ENCODE data around the gene DUOX1.

DNA sequence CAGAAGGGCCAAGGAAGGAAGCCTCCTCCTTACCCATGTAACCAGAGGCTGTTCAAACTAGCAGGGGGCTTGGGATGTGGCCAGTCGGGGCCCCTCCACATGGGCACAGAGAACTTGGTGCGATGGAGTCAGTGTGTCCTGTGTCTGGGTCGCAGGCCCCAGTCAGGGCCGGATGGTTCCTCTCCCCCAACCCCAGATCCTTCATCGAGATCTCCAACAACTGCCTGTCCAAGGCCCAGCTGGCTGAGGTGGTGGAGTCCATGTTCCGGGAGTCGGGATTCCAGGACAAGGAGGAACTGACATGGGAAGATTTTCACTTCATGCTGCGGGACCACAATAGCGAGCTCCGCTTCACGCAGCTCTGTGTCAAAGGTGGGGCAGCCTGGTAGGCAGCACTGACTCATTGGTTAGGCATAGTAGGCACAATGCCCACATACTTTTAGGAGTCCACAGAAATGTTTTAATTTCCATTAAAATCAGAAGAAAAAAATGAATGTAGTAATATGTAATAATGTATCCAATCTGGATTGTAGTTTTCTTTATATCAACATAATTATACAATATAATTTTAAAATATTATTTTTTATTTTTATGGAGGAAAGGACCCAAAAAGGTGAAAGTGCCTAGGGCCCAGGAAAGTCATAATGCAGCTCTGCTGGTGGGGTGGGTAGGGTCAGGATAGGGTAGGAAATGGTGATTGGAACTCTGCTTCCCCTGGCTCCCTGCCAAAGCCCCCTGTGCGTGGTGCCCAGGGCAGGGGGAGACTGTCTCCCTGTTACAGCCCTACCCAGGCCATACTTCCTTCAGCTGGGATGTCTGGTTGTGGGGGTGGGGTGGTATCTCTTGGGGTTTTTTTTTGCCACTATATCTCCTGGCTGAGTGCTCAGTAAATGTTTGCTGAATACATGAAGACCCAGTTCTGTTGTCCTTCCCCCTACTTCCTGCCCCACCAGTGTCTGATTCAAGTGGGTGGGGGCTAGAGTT, 18.6 kb downstream of the DUOX1 start:
- no peak for TF ChIP-seq POLR2AphosphoS5 (IDR thresholded peaks at IDR 0.05; ENCODE audit: low read depth, low read length)
- TF ChIP-seq POLR2A (IDR thresholded peaks at IDR 0.05; ENCODE audit: borderline replicate concordance, extremely low read depth, insufficient read depth, insufficient read length) = no peak
- no peak for TF ChIP-seq SIN3A (IDR thresholded peaks at IDR 0.05; ENCODE audit: low read depth)
- TF ChIP-seq, protein P1, sequence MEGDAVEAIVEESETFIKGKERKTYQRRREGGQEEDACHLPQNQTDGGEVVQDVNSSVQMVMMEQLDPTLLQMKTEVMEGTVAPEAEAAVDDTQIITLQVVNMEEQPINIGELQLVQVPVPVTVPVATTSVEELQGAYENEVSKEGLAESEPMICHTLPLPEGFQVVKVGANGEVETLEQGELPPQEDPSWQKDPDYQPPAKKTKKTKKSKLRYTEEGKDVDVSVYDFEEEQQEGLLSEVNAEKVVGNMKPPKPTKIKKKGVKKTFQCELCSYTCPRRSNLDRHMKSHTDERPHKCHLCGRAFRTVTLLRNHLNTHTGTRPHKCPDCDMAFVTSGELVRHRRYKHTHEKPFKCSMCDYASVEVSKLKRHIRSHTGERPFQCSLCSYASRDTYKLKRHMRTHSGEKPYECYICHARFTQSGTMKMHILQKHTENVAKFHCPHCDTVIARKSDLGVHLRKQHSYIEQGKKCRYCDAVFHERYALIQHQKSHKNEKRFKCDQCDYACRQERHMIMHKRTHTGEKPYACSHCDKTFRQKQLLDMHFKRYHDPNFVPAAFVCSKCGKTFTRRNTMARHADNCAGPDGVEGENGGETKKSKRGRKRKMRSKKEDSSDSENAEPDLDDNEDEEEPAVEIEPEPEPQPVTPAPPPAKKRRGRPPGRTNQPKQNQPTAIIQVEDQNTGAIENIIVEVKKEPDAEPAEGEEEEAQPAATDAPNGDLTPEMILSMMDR (IDR thresholded peaks at IDR 0.05 in 2 of 3, conservative IDR thresholded peaks at IDR 0.05 in 1 of 3; ENCODE audit: borderline replicate concordance in 1 of 3, insufficient read depth in 1 of 3, low read depth in 2 of 3, low read length in 2 of 3) = no peak

Measured in HCT116 (cell line).